GM23248 (cell line): ENCODE results near the gene ADAMTSL3.

Source experiments
- EZH2 ChIP-seq: fragments of 200-600 bp; sonication (generic); IDR thresholded peaks from 2 replicates; pipeline ENCODE4 v1.6.1; 2018; ENCODE audit warnings: antibody characterized with exemption, mild to moderate bottlenecking; ENCODE audit not compliant: insufficient read depth, poor library complexity, severe bottlenecking
- EZH2phosphoT487 ChIP-seq: fragments of 200-600 bp; sonication (generic); IDR thresholded peaks from 2 replicates; pipeline ENCODE4 v1.6.1; 2018; ENCODE audit warnings: antibody characterized with exemption, moderate library complexity, mild to moderate bottlenecking, low read depth; ENCODE audit not compliant: insufficient read depth

DNA sequence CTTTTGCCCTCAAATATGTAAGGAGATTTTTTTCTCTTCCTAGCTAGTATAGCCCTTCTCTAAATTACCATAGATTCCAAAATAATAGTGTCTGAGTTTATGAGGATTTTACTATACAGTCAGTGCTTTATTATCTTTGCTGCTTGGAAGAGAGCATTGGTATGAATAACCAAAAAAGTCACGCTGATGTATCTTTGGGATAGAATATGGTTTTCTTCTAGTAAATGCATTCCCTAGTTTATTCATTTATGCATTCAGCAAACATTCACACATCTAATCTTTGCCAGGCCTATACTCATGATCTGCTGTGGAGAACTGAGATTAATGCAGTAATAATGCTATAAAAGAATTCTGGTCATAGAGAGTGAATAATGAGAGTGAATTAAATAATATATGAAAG is 356.3 kb downstream of the ADAMTSL3 start:
- TF ChIP-seq EZH2 (no peak), EZH2phosphoT487 (no peak)
